ENCODE results near the gene INPP5B. TPM values are rescaled to one million over a fixed set of nuclear protein-coding genes. Genes with fewer than 3 reads are reported as not detected.

Gene INPP5B
- total and polyA plus RNA-seq, 2 of the 13 experiments (the other 11 are each of a cell fraction or from before 2014, with no cell fraction given): 9.0 to 9.8 TPM

DNA sequence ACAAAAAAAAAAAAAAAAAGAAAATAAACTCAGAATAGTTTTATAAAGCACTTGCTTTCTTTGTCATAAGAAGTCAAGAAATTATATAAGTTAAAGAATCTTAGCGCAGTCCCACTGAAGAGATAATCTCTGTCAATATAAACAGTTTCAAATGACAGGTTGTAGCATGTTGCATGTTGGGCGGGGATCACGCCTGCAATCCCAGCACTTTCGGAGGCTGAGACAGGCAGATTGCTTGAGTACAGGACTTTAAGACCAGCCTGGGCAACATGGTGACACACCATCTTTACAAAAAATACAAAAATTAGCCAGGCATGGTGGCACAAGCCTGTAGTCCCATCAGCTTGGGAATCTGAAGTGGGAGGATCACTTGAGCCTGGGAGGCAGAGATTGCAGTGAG, 18.4 kb upstream of the INPP5B start:
- ATAC-seq: no peak
- no peaks in the 10 kb centered on the region for H3K79me2 ChIP-seq (ENCODE audit: insufficient read depth, low read length)
- no peaks in the 10 kb centered on the region for H3K9me3 ChIP-seq (ENCODE audit: low read length)
- POLR2A ChIA-PET: no interaction called here
- FAIRE-seq: no peak
- peaks cover 26 to 47% of the 10 kb centered on the region in 2 experiments for H3K36me3 ChIP-seq (replicated peaks in 1 of 2; ENCODE audit: control insufficient read depth in 1 of 2, insufficient read depth in 2 of 2, low read length in 2 of 2)
- no peaks in the 10 kb centered on the region for H4K20me1 ChIP-seq (ENCODE audit: insufficient read depth, low read length)
- H2AFZ ChIP-seq (ENCODE audit: low read length): no peak overlapping the region
- TF ChIP-seq ZNF570 (CRISPR knock-in tag; IDR thresholded peaks at IDR 0.05; ENCODE audit: borderline replicate concordance) (no peak), KAT2B (IDR thresholded peaks at IDR 0.05; ENCODE audit: borderline replicate concordance, low read depth, low read length) (no peak), FOXK1 (CRISPR knock-in tag; IDR thresholded peaks at IDR 0.05; ENCODE audit: borderline replicate concordance, low read depth) (no peak), BRD4 (CRISPR knock-in tag; IDR thresholded peaks at IDR 0.05) (no peak), ZNF441 (CRISPR knock-in tag; IDR thresholded peaks at IDR 0.05; ENCODE audit: borderline replicate concordance) (no peak), ZNF775 (CRISPR knock-in tag; IDR thresholded peaks at IDR 0.05; ENCODE audit: borderline replicate concordance) (no peak), LCORL (IDR thresholded peaks at IDR 0.05) (no peak), LCORL (CRISPR knock-in tag; IDR thresholded peaks at IDR 0.05) (no peak), ZNF235 (CRISPR knock-in tag; IDR thresholded peaks at IDR 0.05; ENCODE audit: borderline replicate concordance) (no peak), RARA (CRISPR knock-in tag; IDR thresholded peaks at IDR 0.05) (no peak), RBAK (CRISPR knock-in tag; IDR thresholded peaks at IDR 0.05) (no peak), KAT8 (CRISPR knock-in tag; IDR thresholded peaks at IDR 0.05) (no peak), CHCHD3 (CRISPR knock-in tag; IDR thresholded peaks at IDR 0.05) (no peak), ZSCAN25 (CRISPR knock-in tag; IDR thresholded peaks at IDR 0.05) (no peak), HNRNPH1 (optimal IDR thresholded peaks at IDR 0.05; ENCODE audit: low read depth, low read length) (no peak), FOXK2 (IDR thresholded peaks at IDR 0.05) (no peak), ETV5 (CRISPR knock-in tag; IDR thresholded peaks at IDR 0.05; ENCODE audit: borderline replicate concordance) (no peak)
- TF ChIP-seq, protein P1, sequence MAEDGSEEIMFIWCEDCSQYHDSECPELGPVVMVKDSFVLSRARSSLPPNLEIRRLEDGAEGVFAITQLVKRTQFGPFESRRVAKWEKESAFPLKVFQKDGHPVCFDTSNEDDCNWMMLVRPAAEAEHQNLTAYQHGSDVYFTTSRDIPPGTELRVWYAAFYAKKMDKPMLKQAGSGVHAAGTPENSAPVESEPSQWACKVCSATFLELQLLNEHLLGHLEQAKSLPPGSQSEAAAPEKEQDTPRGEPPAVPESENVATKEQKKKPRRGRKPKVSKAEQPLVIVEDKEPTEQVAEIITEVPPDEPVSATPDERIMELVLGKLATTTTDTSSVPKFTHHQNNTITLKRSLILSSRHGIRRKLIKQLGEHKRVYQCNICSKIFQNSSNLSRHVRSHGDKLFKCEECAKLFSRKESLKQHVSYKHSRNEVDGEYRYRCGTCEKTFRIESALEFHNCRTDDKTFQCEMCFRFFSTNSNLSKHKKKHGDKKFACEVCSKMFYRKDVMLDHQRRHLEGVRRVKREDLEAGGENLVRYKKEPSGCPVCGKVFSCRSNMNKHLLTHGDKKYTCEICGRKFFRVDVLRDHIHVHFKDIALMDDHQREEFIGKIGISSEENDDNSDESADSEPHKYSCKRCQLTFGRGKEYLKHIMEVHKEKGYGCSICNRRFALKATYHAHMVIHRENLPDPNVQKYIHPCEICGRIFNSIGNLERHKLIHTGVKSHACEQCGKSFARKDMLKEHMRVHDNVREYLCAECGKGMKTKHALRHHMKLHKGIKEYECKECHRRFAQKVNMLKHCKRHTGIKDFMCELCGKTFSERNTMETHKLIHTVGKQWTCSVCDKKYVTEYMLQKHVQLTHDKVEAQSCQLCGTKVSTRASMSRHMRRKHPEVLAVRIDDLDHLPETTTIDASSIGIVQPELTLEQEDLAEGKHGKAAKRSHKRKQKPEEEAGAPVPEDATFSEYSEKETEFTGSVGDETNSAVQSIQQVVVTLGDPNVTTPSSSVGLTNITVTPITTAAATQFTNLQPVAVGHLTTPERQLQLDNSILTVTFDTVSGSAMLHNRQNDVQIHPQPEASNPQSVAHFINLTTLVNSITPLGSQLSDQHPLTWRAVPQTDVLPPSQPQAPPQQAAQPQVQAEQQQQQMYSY (CRISPR knock-in tag; IDR thresholded peaks at IDR 0.05): no peak
- TF ChIP-seq, protein P2, sequence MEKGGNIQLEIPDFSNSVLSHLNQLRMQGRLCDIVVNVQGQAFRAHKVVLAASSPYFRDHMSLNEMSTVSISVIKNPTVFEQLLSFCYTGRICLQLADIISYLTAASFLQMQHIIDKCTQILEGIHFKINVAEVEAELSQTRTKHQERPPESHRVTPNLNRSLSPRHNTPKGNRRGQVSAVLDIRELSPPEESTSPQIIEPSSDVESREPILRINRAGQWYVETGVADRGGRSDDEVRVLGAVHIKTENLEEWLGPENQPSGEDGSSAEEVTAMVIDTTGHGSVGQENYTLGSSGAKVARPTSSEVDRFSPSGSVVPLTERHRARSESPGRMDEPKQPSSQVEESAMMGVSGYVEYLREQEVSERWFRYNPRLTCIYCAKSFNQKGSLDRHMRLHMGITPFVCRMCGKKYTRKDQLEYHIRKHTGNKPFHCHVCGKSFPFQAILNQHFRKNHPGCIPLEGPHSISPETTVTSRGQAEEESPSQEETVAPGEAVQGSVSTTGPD (CRISPR knock-in tag; IDR thresholded peaks at IDR 0.05): no peak
- no peak overlapping the region for H3K4me2 ChIP-seq (ENCODE audit: low read depth, low read length)
- no peak overlapping the region for H3K4me3 ChIP-seq (replicated peaks in 1 of 3; ENCODE audit: insufficient read depth in 1 of 3, low read depth in 2 of 3, low read length in 3 of 3)
- intact Hi-C loops (cut with micrococcal nuclease; ENCODE audit: unreplicated experiment): no loop called here
- BruUV-seq (replicated peaks): no TSS peak
- H3K27me3 ChIP-seq (ENCODE audit: control insufficient read depth in 1 of 2, insufficient read depth in 2 of 2, low read length in 2 of 2): no peaks in the 10 kb centered on the region
- H3K27ac ChIP-seq (ENCODE audit: extremely low read length, insufficient read depth, low read length): no peak overlapping the region
- H3K9ac ChIP-seq (ENCODE audit: insufficient read depth, low read depth, low read length): no peak overlapping the region
- DNase-seq (ENCODE audit: low spot score): no peak
- CTCF ChIA-PET (ENCODE audit: low intra/inter-chr PET ratio, low total read pairs): no interaction called here
- 95% methylated on average over 4 of the region's 4 CpGs for WGBS (ENCODE audit: low lambda C conversion rate)
- in situ Hi-C loops (cut with HindIII; ENCODE audit: extremely low pct_ligation_motif_present, low pct_unique_long_range_greater_than_20kb): no loop called here
- no peaks in the 10 kb centered on the region for H3K4me1 ChIP-seq (ENCODE audit: insufficient read depth, low read length)
